Panc1 (cell line): Measurements from ENCODE around the gene PDCL3. TPM values are rescaled to one million over a fixed set of nuclear protein-coding genes. Genes with fewer than 3 reads are reported as not detected.
A peak's percentile ranks its signal among the peaks of the same experiment; 100 is the strongest.

Source experiments
- ATAC-seq: fragments of 200-7000 bp; cut with Tn5 transposase; 2 replicates; pipeline ENCODE4 v1.9.1; 2020; ENCODE audit warnings: mild to moderate bottlenecking, moderate library complexity
- BruUV-seq: library from RNA; stranded (reverse); fragments of 400-500 nt; replicated peaks from 2 replicates; lab custom pipeline; 2021; lab: Mats Ljungman, UMichigan
- CTCF ChIA-PET: fragments of 300-600 bp; sonication (Branson Sonifier 250); formaldehyde crosslinking; loops from one replicate; lab custom pipeline; 2022; ENCODE audit warnings: antibody characterized with exemption; lab: Charles Lee
- POLR2A ChIA-PET: fragments of 300-600 bp; sonication (Branson Sonifier 250); formaldehyde crosslinking; loops from one replicate; lab custom pipeline; 2022; ENCODE audit warnings: antibody characterized with exemption; lab: Charles Lee
- DNase-seq: peaks from one replicate; pipeline ENCODE4 v3.0.0-alpha.2; 2010; ENCODE audit warnings: low read depth, low spot score
- H3K27ac ChIP-seq: 2 replicates; pipeline ENCODE4 v1.5.1; 2011; ENCODE audit warnings: mild to moderate bottlenecking, low read length, inconsistent platforms
- H3K27me3 ChIP-seq: fragments of 200-500 bp; sonication (Bioruptor generic); 2 replicates; pipeline ENCODE4 v1.6.0; 2014; ENCODE audit warnings: low read length, inconsistent platforms; ENCODE audit not compliant: control insufficient read depth, insufficient read depth
- H3K36me3 ChIP-seq: fragments of 200-500 bp; sonication (Bioruptor generic); 2 replicates; pipeline ENCODE4 v1.5.1; 2014; ENCODE audit warnings: inconsistent platforms, mild to moderate bottlenecking, low read length, moderate library complexity; ENCODE audit not compliant: control insufficient read depth, insufficient read depth
- H3K4me1 ChIP-seq: 2 replicates; pipeline ENCODE4 v1.5.1; 2011; ENCODE audit warnings: inconsistent platforms, mild to moderate bottlenecking, low read length, moderate library complexity; ENCODE audit not compliant: control insufficient read depth, insufficient read depth
- H3K4me3 ChIP-seq, 2 experiments: 2 replicates each; pipeline ENCODE4 v1.5.1; 2011 to 2012; ENCODE audit warnings: low read depth in 2 of 2, low read length in 2 of 2, mild to moderate bottlenecking in 2 of 2, inconsistent platforms in 1 of 2, moderate library complexity in 1 of 2
- H3K9me3 ChIP-seq: fragments of 200-500 bp; sonication (Bioruptor generic); 2 replicates; pipeline ENCODE4 v1.5.1; 2014; ENCODE audit warnings: low read depth, mild to moderate bottlenecking, inconsistent platforms, low read length, moderate library complexity; ENCODE audit not compliant: control insufficient read depth, insufficient read depth
- POLR2AphosphoS5 ChIP-seq: IDR thresholded peaks from 2 replicates; pipeline ENCODE4 v1.6.1; 2012; ENCODE audit warnings: mild to moderate bottlenecking, low read depth, low read length, moderate library complexity
- SIN3A ChIP-seq: IDR thresholded peaks from 2 replicates; pipeline ENCODE4 v1.6.1; 2012; ENCODE audit warnings: low read depth, mild to moderate bottlenecking, low read length, moderate library complexity, borderline replicate concordance; ENCODE audit not compliant: insufficient read depth
- TCF7L2 ChIP-seq: IDR thresholded peaks from 2 replicates; pipeline ENCODE4 v1.6.1; 2011; ENCODE audit warnings: mild to moderate bottlenecking, low read depth, low read length, inconsistent platforms
- in situ Hi-C: cut with HindIII; loops from 2 replicates; pipeline ENCODE4 v1.10.0; 2016; ENCODE audit warnings: low sequenced_read_pairs, low pct_unique_long_range_greater_than_20kb
- intact Hi-C: fragments of 100-400 bp; cut with micrococcal nuclease; formaldehyde crosslinking; loops from one replicate; pipeline ENCODE4 v1.10.0; 2022; ENCODE audit not compliant: unreplicated experiment
- total RNA-seq: library from RNA; stranded (reverse); gene quantifications from one replicate; pipeline ENCODE4 v1.2.1, GENCODE V29; 2021; ENCODE audit not compliant: unreplicated experiment
- TF ChIP-seq, protein P1 (sequence below): fragments of 450-650 bp; IDR thresholded peaks from 2 replicates; pipeline ENCODE4 v1.5.1; 2017; ENCODE audit warnings: mild to moderate bottlenecking
- TF ChIP-seq, protein P2 (sequence below), 2 experiments: IDR thresholded peaks; 2 replicates each; pipeline ENCODE4 v1.6.1; 2011 to 2012; ENCODE audit warnings: low read depth in 2 of 2, control low read depth in 1 of 2, low read length in 1 of 2, mild to moderate bottlenecking in 1 of 2, moderate library complexity in 1 of 2; ENCODE audit not compliant: insufficient read depth in 1 of 2

PDCL3 gene
- total RNA-seq, 1 experiment from 2014 or later, result 43.1 TPM

DNA sequence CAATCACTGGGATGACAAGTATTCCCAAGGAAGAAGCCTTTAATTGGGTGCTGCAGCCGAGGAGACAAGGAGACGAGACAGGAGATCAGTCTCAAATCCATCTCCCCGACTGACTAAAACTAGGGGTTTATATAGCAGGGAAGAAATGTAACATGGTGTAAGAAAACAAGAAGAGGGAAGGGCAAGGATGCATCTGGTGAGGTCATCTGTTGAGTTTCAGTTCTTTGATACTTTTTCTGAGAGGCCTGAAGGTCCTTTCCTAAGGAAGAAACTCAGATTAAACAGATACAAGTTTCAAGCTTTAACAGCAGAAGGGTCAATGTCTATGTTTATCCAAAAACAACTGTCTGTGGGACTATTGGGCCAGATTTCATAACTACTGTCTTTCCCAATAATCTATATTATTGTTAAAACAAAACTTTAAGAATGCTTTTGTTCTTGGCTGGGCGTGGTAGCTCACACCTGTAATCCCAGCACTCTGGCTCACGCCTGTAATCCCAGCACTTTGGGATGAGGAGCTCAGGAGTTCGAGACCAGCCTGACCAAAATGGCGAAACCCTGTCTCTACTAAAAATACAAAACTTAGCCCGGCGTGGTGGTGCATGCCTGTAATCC is 2.5 kb upstream of the PDCL3 start:
- in situ Hi-C loops, result no loop called here
- no TSS peak for BruUV-seq
- TF ChIP-seq TCF7L2 (no peak), POLR2AphosphoS5 (no peak), SIN3A (no peak)
- TF ChIP-seq, protein P1, sequence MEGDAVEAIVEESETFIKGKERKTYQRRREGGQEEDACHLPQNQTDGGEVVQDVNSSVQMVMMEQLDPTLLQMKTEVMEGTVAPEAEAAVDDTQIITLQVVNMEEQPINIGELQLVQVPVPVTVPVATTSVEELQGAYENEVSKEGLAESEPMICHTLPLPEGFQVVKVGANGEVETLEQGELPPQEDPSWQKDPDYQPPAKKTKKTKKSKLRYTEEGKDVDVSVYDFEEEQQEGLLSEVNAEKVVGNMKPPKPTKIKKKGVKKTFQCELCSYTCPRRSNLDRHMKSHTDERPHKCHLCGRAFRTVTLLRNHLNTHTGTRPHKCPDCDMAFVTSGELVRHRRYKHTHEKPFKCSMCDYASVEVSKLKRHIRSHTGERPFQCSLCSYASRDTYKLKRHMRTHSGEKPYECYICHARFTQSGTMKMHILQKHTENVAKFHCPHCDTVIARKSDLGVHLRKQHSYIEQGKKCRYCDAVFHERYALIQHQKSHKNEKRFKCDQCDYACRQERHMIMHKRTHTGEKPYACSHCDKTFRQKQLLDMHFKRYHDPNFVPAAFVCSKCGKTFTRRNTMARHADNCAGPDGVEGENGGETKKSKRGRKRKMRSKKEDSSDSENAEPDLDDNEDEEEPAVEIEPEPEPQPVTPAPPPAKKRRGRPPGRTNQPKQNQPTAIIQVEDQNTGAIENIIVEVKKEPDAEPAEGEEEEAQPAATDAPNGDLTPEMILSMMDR, result no peak
- TF ChIP-seq, protein P2, sequence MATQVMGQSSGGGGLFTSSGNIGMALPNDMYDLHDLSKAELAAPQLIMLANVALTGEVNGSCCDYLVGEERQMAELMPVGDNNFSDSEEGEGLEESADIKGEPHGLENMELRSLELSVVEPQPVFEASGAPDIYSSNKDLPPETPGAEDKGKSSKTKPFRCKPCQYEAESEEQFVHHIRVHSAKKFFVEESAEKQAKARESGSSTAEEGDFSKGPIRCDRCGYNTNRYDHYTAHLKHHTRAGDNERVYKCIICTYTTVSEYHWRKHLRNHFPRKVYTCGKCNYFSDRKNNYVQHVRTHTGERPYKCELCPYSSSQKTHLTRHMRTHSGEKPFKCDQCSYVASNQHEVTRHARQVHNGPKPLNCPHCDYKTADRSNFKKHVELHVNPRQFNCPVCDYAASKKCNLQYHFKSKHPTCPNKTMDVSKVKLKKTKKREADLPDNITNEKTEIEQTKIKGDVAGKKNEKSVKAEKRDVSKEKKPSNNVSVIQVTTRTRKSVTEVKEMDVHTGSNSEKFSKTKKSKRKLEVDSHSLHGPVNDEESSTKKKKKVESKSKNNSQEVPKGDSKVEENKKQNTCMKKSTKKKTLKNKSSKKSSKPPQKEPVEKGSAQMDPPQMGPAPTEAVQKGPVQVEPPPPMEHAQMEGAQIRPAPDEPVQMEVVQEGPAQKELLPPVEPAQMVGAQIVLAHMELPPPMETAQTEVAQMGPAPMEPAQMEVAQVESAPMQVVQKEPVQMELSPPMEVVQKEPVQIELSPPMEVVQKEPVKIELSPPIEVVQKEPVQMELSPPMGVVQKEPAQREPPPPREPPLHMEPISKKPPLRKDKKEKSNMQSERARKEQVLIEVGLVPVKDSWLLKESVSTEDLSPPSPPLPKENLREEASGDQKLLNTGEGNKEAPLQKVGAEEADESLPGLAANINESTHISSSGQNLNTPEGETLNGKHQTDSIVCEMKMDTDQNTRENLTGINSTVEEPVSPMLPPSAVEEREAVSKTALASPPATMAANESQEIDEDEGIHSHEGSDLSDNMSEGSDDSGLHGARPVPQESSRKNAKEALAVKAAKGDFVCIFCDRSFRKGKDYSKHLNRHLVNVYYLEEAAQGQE (IDR thresholded peaks at IDR 0.05; ENCODE audit: insufficient read depth in 1 of 2, low read depth in 2 of 2, low read length in 1 of 2), result no peak
- Histone ChIP-seq H3K27me3 (peaks cover 2% of the 10 kb centered on the region; the same call in 1 of the 2 replicates), H3K36me3 (no peaks in the 10 kb centered on the region), H3K4me1 (peaks cover 8% of the 10 kb centered on the region), H3K9me3 (no peaks in the 10 kb centered on the region), H3K27ac (no peak overlapping the region), H3K4me3 (no peak overlapping the region)
- CTCF ChIA-PET, result no interaction called here
- DNase-seq (no peak), ATAC-seq (no peak)
- intact Hi-C loops, result no loop called here
- POLR2A ChIA-PET, result no interaction called here

DNA sequence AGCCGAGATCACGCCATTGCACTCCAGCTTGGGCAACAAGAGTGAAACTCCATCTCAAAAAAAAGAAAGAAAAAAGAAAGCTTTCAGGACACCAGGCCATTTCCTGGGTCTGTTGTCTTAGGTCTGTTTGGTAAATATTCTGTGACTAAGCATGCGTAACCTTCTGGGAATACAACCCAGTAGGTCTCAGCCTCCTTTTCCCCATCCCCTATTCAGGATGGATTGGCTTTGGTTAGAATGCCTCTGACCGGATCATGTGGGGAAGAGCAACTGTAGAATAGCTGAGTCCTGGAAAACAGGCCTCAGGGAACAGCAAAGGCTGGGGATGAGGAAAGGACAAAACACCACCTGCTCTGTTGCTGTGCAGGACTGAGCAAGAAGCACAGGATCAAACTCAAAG is 1.6 kb upstream of the PDCL3 start:
- ATAC-seq, result no peak

More for the DNA sequence above, 1.6 kb upstream of the PDCL3 start:
- TF ChIP-seq POLR2AphosphoS5, result no peak
- TF ChIP-seq SIN3A, result no peak
- TF ChIP-seq, protein P1, result no peak
- TF ChIP-seq, protein P2 (IDR thresholded peaks at IDR 0.05; ENCODE audit: insufficient read depth in 1 of 2, low read depth in 2 of 2, low read length in 1 of 2), result no peak
- no peak for TF ChIP-seq TCF7L2
- H3K27ac ChIP-seq, result peak overlapping the region; percentile 97; the same call in 1 of the 2 replicates
- H3K9me3 ChIP-seq, result no peaks in the 10 kb centered on the region
- peaks cover 8% of the 10 kb centered on the region for H3K4me1 ChIP-seq
- H3K4me3 ChIP-seq, result no peak overlapping the region
- H3K27me3 ChIP-seq, result peaks cover 2% of the 10 kb centered on the region; the same call in 1 of the 2 replicates
- intact Hi-C loops, result no loop called here
- peak; percentile 72 for DNase-seq
- POLR2A ChIA-PET, result no interaction called here
- BruUV-seq, result no TSS peak
- in situ Hi-C loops, result no loop called here
- no peaks in the 10 kb centered on the region for H3K36me3 ChIP-seq
- CTCF ChIA-PET, result no interaction called here
